Psoas muscle (tissue), 8 donors: ENCODE measurements around the gene HOXB1. TPM values are rescaled to one million over a fixed set of nuclear protein-coding genes. Genes with fewer than 3 reads are reported as not detected.

Source experiments
- ATAC-seq, 4 donors: fragments of 200-7000 bp; cut with Tn5 transposase; one replicate each; pipeline ENCODE4 v1.9.1; 2020; ENCODE audit warnings: moderate library complexity in 3 of 4, mild to moderate bottlenecking in 2 of 4
- DNase-seq, 2 donors: peaks; one replicate each; pipeline ENCODE4 v3.0.0-alpha.2; 2020
- H3K27ac ChIP-seq: fragments of 200-600 bp; one replicate; pipeline ENCODE4 v1.8.0; 2022
- H3K27me3 ChIP-seq, 3 donors: fragments of 200-600 bp in 1 of 3; one replicate each; pipeline versions ENCODE4 v1.6.1 to v1.8.0; 2013 to 2022; ENCODE audit warnings: low read length in 2 of 3, mild to moderate bottlenecking in 2 of 3, moderate library complexity in 1 of 3; ENCODE audit not compliant: insufficient read depth in 3 of 3
- H3K36me3 ChIP-seq, 2 donors: fragments of 200-600 bp in 1 of 2; one replicate each; pipeline versions ENCODE4 v1.6.1 to v1.8.0; 2013 to 2022; ENCODE audit warnings: low read depth in 1 of 2, mild to moderate bottlenecking in 1 of 2, moderate library complexity in 1 of 2; ENCODE audit not compliant: insufficient read depth in 1 of 2
- H3K4me1 ChIP-seq: fragments of 200-600 bp; one replicate; pipeline ENCODE4 v1.8.0; 2022
- H3K4me3 ChIP-seq: fragments of 200-600 bp; one replicate; pipeline ENCODE4 v1.8.0; 2022; ENCODE audit warnings: mild to moderate bottlenecking
- H3K9me3 ChIP-seq: fragments of 200-600 bp; one replicate; pipeline ENCODE4 v1.8.0; 2022
- CTCF ChIP-seq: fragments of 200-600 bp; IDR thresholded peaks from one replicate; pipeline ENCODE4 v1.8.0; 2022; ENCODE audit warnings: antibody characterized with exemption
- WGBS, 3 donors: extraction: QIAGEN DNeasy Blood & Tissue Kit; methylation state at CpG; one replicate each; pipeline versions ENCODE4 v1.1.6 to v1.1.7; 2013; 5-methylcytosine and 5-hydroxymethylcytosine counted together
- intact Hi-C, 2 donors: fragments of 100-400 bp; cut with DNase I; formaldehyde crosslinking; loops; one replicate each; pipeline versions ENCODE4 v1.11.0 to v1.14.2; 2022
- polyA plus RNA-seq, 3 donors: library from polyadenylated mRNA; stranded (reverse); fragments of 200-250 nt; gene quantifications; one replicate each; pipeline ENCODE4 v1.2.3, GENCODE V29; 2013
- total RNA-seq, 4 donors: library from RNA; stranded (reverse); fragmentation: NEBNext Ultra II Directional in 2 of 4; extraction: Animal tissue kit (Norgen Biotek cat#: 25700) in 2 of 4; gene quantifications; one replicate each; pipeline versions ENCODE4 v1.2.1 to v1.2.4, GENCODE V29; 2021 to 2023
- donor health status: healthy with polysubstance abuse.
- donor health status: DM: no; HTN: no; CAD: no; lungs with moderate emphysema.
- donor health status: Bipolar disorder and iron deficiency.
- donor health status: healthy.
- donor health status: DM: yes; HTN: yes; CAD: no.
- donor health status: DM: no; HTN: no; CAD: no.
- donor health status: DM: no; HTN: no; CAD: no.
- donor health status: DM: yes; HTN: yes; CAD: no.

The HOXB1 gene
- total and polyA plus RNA-seq, 7 donors, result not detected

- H3K4me1 ChIP-seq, result peaks cover 6% of the 10 kb centered on the region
- intact Hi-C loops, result no loop called here
- H3K4me3 ChIP-seq, result no peak overlapping the region
- H3K36me3 ChIP-seq, result no peaks in the 10 kb centered on the region
- WGBS, 3 donors, result 92 to 100% (median 96%) methylated on average over 2 of the region's 2 CpGs
- no peak for DNase-seq
- ATAC-seq, result no peak
- no peak for TF ChIP-seq CTCF
- H3K9me3 ChIP-seq, result no peaks in the 10 kb centered on the region
- no peak overlapping the region for H3K27ac ChIP-seq
- H3K27me3 ChIP-seq, result peaks cover 0 to 8% (median 4%) of the 10 kb centered on the region in 3 donors
Measured at GRCh38 chr17:48558831-48559121, 28.0 kb upstream of the HOXB1 start.

- Histone ChIP-seq H3K36me3 (no peaks in the 10 kb centered on the region), H3K27ac (no peak overlapping the region), H3K9me3 (no peaks in the 10 kb centered on the region), H3K27me3 (peaks cover 0 to 6% (median 3%) of the 10 kb centered on the region in 3 donors), H3K4me1 (peaks cover 6% of the 10 kb centered on the region), H3K4me3 (no peak overlapping the region)
- intact Hi-C loops, result no loop called here
- WGBS, 3 donors, result 84 to 91% (median 89%) methylated on average over 13 of the region's 13 CpGs
- ATAC-seq (no peak), DNase-seq (no peak)
- TF ChIP-seq CTCF, result no peak
Measured at GRCh38 chr17:48558057-48558830, 27.4 kb upstream of the HOXB1 start.

- Histone ChIP-seq H3K27ac (peak overlapping the region; percentile 50), H3K27me3 (peaks cover 0 to 3% (median 0%) of the 10 kb centered on the region in 3 donors), H3K9me3 (no peaks in the 10 kb centered on the region), H3K4me3 (no peak overlapping the region), H3K36me3 (no peaks in the 10 kb centered on the region), H3K4me1 (peaks cover 6% of the 10 kb centered on the region)
- ATAC-seq, result no peak
- 73 to 76% (median 74%) methylated on average over 7 of the region's 7 CpGs for WGBS, 3 donors
- TF ChIP-seq CTCF, result no peak
- intact Hi-C loops, result no loop called here
- DNase-seq, result no peak
Measured at GRCh38 chr17:48556576-48557401, 26.0 kb upstream of the HOXB1 start.

GRCh38 chr17:48556229-48556575, 25.4 kb upstream of the HOXB1 start:
- no peak for DNase-seq
- H3K27ac ChIP-seq, result no peak overlapping the region
- no peak for TF ChIP-seq CTCF
- no peaks in the 10 kb centered on the region for H3K36me3 ChIP-seq
- 88 to 93% (median 90%) methylated on average over 5 of the region's 5 CpGs for WGBS, 3 donors
- H3K27me3 ChIP-seq, result peaks cover 0 to 3% (median 2%) of the 10 kb centered on the region in 3 donors
- H3K4me1 ChIP-seq, result peaks cover 6% of the 10 kb centered on the region
- intact Hi-C loops, result no loop called here
- no peaks in the 10 kb centered on the region for H3K9me3 ChIP-seq
- H3K4me3 ChIP-seq, result peak overlapping the region; percentile 64
- no peak for ATAC-seq
